ENCODE measurements around the gene RCC1. TPM values are rescaled to one million over a fixed set of nuclear protein-coding genes. Genes with fewer than 3 reads are reported as not detected.

RCC1 gene
- total RNA-seq, result 13.1 TPM

GRCh38 chr1:28505406-28506187, at the start of gene RCC1:
Gene RCC1, plus strand, starts transcription at chr1:28506043. Its CDS starts 23,824 bp downstream, at chr1:28529867.

GRCh38 chr1:28552758-28553663, 47.2 kb downstream of the RCC1 start, which contains the start of gene TRNAU1AP:
Gene TRNAU1AP, plus strand, starts transcription at chr1:28553085. Its CDS starts 26 bp downstream, at chr1:28553111.

Small RNAs within 50 kb of the gene (small RNA-seq; reads per million reads assigned to genes)
- gene RNU6ATAC27P, result not detected
- not detected for gene SNORA16A
- gene SNORA44, result not detected
- not detected for gene SNORA61
- gene SNORA73A, result not detected
- gene SNORA73B, result 6.0 reads per million, percentile 92 among the genes with 10 or more reads in this experiment
- gene SNORD99, result 6,325 reads per million, percentile 100 among the genes with 10 or more reads in this experiment

Other genes starting within 250 kb of the RCC1 start
- gene SESN2, start 246.5 kb upstream of the RCC1 start, total RNA-seq, result 4.4 TPM
- gene MED18, start 177.0 kb upstream of the RCC1 start, total RNA-seq, result 14.8 TPM
- gene PHACTR4, start 136.3 kb upstream of the RCC1 start, total RNA-seq, result 7.4 TPM
- gene TRNAU1AP, start 47.0 kb downstream of the RCC1 start, total RNA-seq, result 33.9 TPM
- 3.0 TPM for gene RAB42, start 86.2 kb downstream of the RCC1 start, total RNA-seq
- gene TAF12, start 137.0 kb downstream of the RCC1 start, total RNA-seq, result 20.3 TPM
- not detected for gene RNU11, start 142.6 kb downstream of the RCC1 start, total RNA-seq
- gene GMEB1, start 162.7 kb downstream of the RCC1 start, total RNA-seq, result 9.9 TPM
- gene YTHDF2, start 230.9 kb downstream of the RCC1 start, total RNA-seq, result 76.6 TPM

Data from diencephalon (tissue), 1 donor.